Suppressor macrophage treated with lipopolysaccharide for 4 hours (primary cell): ENCODE data around the gene EXOC2.
"Not testable (repeated sequence)": the region's sequence is repeated elsewhere in the genome, so short reads cannot be mapped to it uniquely, and the experiment has no call there.

ENCODE experiments used
- DNase-seq: peaks from one replicate; pipeline ENCODE4 v3.0.0-alpha.2; 2020

The EXOC2 gene

GRCh38 chr6:708237-708598 is 15.3 kb upstream of the EXOC2 start:
- no peak for DNase-seq

GRCh38 chr6:707576-708236 is 14.8 kb upstream of the EXOC2 start:
- no peak for DNase-seq

GRCh38 chr6:706819-707381 is 14.0 kb upstream of the EXOC2 start:
- no peak for DNase-seq

- DNase-seq, result no peak
Measured at GRCh38 chr6:706146-706545, 13.2 kb upstream of the EXOC2 start.

GRCh38 chr6:705047-705446 is 12.1 kb upstream of the EXOC2 start:
- DNase-seq, result no peak

GRCh38 chr6:704046-704445 is 11.1 kb upstream of the EXOC2 start:
- no peak for DNase-seq

GRCh38 chr6:703552-703951 is 10.6 kb upstream of the EXOC2 start:
- DNase-seq, result no peak

- DNase-seq, result no peak
Measured at GRCh38 chr6:701700-702479, 9.0 kb upstream of the EXOC2 start.

GRCh38 chr6:701215-701614 is 8.3 kb upstream of the EXOC2 start:
- no peak for DNase-seq

- no peak for DNase-seq
Measured at GRCh38 chr6:700490-700889, 7.6 kb upstream of the EXOC2 start.

- no peak for DNase-seq
Measured at GRCh38 chr6:699319-699718, 6.4 kb upstream of the EXOC2 start.

- not testable (repeated sequence) for DNase-seq
Measured at GRCh38 chr6:694431-695126, 1.6 kb upstream of the EXOC2 start.

- DNase-seq, result no peak
Measured at GRCh38 chr6:693723-694009, 727 bp upstream of the EXOC2 start.

- peak; percentile 52 for DNase-seq
Measured at GRCh38 chr6:692356-692851, 535 bp downstream of the EXOC2 start.

- DNase-seq, result no peak
Measured at GRCh38 chr6:689223-689622, 3.7 kb downstream of the EXOC2 start.

GRCh38 chr6:686497-686896 is 6.4 kb downstream of the EXOC2 start:
- no peak for DNase-seq

- peak; percentile 81 for DNase-seq
Measured at GRCh38 chr6:684831-685636, 7.9 kb downstream of the EXOC2 start.

GRCh38 chr6:683742-684440 is 9.0 kb downstream of the EXOC2 start:
- no peak for DNase-seq

GRCh38 chr6:680666-681340 is 12.1 kb downstream of the EXOC2 start:
- no peak for DNase-seq

GRCh38 chr6:680251-680650 is 12.7 kb downstream of the EXOC2 start:
- DNase-seq, result no peak

GRCh38 chr6:679282-679681 is 13.7 kb downstream of the EXOC2 start:
- no peak for DNase-seq

- DNase-seq, result no peak
Measured at GRCh38 chr6:678520-678919, 14.4 kb downstream of the EXOC2 start.
